GM19372 (cell line): ENCODE measurements around the gene ZBTB3.
"Not testable (repeated sequence)": the region's sequence is repeated elsewhere in the genome, so short reads cannot be mapped to it uniquely, and the experiment has no call there.

Experiments used
- ATAC-seq: cut with Tn5 transposase; IDR thresholded peaks from one replicate; pipeline ENCODE4 v1.9.1; 2021; ENCODE audit warnings: mild to moderate bottlenecking, low read depth, moderate library complexity; ENCODE audit not compliant: unreplicated experiment

Gene ZBTB3

DNA sequence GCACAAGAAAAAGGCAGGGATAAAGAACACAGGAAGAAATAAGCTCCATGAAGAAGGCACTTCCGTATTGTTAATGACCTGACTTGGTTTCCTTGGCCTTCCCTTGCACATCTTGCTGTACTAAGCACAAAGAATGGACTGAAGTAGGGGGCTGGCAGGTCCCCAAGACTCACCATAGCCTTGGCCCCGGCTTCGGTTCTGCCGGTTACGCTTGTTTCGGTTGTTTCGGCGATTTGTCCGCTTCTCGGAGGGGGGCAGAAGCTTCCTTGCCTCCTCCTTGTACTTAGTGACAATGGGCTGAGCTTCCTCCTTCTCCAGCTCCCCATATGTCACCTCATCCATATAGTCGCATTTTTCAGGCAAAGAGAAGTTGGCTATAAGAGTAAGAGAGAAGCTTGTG lies 37.1 kb downstream of the ZBTB3 start:
- ATAC-seq: no peak

- no peak for ATAC-seq
Observed at GRCh38 chr11:62716206-62716605, 37.8 kb downstream of the ZBTB3 start.

- ATAC-seq: no peak
Observed at GRCh38 chr11:62715150-62716130, 38.5 kb downstream of the ZBTB3 start.

DNA sequence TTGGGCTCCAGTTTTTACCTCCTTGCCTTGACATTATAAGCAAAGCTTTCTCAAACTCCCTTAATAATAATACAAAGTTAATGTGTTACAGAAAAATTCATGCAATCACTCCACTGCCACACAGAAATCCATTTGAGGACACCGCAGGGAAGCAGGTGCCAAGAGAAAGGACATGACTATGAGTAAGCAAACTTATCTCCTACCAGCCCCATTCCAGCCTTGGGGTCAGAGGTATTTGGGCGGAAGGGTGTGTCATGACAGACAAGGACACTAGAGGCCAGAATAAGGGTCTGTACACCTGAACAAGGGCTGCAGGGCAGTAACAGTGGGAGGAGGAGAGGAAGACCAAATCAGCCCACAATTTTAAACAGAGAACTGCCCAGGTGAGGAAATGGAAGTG lies 40.6 kb downstream of the ZBTB3 start:
- no peak for ATAC-seq

GRCh38 chr11:62712861-62713260 lies 41.1 kb downstream of the ZBTB3 start:
- no peak for ATAC-seq

DNA sequence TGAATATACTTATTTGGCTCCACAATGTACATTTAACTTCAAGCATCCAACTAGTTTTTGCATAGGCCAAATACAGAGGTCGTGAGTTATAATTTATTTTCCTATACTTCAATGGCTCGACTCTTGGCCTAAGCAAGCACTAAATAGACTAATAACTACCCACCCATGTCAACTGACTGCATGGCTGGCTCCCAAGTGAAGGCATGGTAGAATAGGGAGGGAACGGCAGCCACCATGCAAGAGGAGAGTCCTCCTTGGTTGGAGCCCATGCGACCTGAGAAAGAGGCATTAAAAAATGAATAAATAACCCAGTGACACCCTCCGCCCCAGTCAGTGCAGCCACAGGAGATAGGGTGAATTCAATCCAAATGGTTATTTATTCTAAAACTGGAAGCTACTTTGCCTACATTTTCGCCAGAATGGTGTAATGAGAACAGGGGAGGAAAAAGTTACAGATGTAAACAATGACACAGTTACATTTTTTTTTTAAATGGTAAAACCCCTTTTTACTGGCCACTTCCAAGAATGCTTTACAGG lies 41.6 kb downstream of the ZBTB3 start:
- ATAC-seq: no peak

DNA sequence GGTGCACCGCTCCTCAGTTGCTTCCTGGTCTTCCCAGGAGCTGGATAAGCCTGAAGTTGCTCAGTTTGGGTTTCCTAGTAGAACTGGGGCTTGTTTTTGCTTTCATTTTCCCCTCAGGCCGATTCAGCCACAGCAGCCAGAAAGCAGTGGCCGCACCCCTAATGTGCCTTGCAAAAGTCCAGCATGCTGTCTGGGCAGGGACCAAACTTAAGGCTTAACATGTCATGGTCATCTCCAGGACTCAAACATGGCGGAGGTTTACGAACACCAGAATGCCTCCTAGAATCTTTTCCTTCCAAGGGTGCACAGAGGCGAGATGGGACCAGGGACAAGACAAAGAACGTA lies 44.0 kb downstream of the ZBTB3 start:
- no peak for ATAC-seq

DNA sequence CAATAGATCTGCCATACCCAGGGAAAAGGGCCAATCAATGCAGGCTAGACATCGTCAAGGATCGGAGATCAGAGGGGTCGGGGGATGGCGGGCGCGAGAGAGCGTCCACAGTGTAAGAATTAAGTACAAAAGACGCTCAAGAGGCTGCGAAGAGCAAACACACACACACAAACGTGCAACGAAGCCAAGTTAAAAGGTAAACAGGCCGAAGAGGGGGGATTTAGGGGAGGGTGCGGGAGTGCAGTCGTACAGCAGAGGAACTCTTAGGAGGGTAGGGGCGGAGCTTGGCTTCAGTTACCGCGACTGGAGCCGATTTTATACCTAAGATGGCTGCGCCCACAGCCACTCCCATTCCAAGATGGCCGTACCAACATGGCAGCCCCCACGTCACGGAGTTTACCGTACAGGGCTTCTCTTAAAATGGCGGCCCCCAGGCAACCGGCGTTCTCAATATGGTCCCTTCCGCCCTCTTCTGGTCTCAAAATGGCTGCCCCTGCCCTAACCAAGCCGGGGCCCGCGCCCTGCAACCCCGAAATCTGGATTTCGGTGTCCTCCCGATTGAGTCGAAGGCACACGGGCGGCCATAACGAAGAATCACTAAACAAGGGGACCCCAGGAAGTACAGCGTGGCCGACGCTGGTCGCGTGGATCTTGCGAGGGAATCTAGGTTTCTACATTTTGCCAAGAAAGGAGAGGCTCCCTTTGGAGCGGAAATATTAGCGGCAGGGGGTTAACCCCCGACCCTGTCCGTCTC lies 44.5 kb downstream of the ZBTB3 start:
- peak; percentile 73 for ATAC-seq

- ATAC-seq: no peak
Observed at GRCh38 chr11:62708793-62709192, 45.2 kb downstream of the ZBTB3 start.

DNA sequence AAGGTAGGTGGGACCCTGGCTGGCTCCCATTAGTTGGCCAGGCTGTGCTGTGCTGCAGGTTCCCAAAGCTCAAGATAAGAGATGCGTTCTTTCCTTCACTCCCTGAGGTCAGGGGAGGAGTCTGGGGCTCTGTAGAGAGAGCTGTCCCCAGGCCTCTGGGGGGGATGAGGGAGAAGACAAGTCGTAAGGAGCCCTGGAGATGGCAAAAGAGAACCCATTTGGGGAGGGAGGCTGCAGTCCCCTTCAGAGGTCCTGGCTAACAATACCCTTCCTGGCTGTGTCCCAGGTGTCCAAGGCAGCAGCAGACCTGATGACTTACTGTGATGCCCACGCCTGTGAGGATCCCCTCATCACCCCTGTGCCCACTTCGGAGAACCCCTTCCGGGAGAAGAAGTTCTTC lies 45.6 kb downstream of the ZBTB3 start:
- ATAC-seq: no peak

- ATAC-seq: no peak
Observed at GRCh38 chr11:62707277-62707861, 46.6 kb downstream of the ZBTB3 start, which contains the start of the genes BSCL2 and GNG3. TSS of gene BSCL2 (minus strand) at chr11:62707424. CDS start at chr11:62707195, 229 bp downstream. TSS of gene GNG3 (plus strand) at chr11:62707676. CDS start at chr11:62708296, 620 bp downstream.

DNA sequence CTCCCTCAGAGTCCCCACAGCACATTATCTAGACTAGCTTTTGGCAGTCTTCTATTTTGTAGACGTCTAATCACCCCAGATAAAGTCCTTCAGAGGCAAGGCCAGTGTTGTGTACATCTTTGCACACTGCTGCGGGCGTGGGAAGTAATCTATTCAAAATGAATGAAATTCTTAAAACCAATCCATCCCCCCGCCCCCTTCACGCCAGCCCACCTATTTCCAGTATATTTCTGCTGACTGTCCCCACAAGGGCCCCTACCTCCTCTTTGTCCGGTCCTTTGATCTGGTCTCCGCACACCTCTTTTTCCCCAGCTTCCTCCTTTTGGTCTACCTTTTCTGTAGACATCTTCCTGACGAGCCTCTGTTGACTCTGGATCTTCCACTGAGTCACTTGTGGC lies 47.1 kb downstream of the ZBTB3 start:
- ATAC-seq: no peak

DNA sequence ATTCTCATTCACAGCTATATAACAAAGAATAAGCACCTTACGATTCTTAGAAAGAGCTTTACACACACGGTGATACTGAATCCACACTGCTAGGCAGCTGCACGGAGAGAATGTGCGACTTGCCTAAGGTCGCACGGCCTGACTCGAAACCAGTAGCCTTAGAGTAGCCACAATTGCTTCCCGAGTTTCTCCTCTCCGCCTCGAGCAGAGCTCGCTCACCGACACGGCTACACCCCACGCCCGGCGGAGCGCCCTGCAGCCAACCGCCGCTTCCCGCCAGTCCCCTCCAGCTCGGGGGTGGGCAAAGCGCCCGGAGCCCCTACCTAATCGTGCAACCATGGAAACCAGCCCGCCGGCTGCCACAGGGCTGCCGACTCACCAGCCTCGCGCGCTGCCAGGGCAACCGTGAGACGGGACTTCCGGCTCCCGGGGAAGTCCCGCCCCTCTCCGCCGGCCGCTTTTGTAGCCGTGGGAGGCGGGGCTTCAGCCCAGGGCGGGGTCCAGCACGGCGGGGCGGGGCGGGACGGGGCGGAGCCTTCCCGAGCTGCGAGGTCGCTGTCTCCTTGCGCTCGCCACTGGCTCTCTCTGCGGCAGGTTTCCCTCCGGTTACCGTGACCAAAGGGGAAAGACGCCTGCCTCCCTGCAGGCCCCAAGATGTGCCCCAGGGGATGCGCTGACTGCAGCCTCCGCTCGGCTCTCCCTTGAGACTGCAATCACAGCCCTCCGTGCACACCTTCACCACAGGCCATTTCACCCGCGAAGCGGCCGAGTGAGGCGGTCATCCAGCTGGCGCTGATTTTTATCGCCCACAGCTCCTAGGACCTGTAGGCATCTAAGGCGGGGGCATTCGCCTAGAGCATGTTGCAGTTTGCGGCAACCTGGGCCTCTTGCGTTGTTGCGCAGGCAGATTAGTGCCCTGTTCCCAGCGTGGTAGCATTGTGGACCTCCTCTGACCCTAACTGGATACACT lies 47.8 kb downstream of the ZBTB3 start:
- no peak for ATAC-seq

GRCh38 chr11:62705413-62705812 lies 48.5 kb downstream of the ZBTB3 start:
- ATAC-seq: no peak

- ATAC-seq: not testable (repeated sequence)
Observed at GRCh38 chr11:62703921-62704320, 50.0 kb downstream of the ZBTB3 start.

DNA sequence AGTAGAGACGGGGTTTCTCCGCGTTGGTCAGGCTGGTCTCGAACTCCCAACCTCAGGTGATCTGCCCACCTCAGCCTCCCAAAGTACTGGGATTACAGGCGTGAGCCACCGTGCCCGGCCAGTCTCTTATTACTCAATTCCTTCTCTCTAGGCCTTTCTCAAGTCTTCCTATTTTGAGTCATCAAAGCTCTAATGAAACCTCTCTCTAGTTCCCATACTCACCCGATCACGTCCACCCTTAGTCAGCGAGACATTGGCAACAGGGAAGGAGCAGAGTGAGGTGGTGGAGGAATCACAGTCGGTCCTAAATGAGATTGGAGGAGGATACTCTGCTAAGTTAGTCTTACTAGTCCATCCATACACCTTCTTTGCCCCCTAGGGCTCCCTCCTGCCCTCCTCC lies 51.7 kb downstream of the ZBTB3 start:
- ATAC-seq: no peak
